Measurements from ENCODE around the gene SOX13.

The SOX13 gene

DNA sequence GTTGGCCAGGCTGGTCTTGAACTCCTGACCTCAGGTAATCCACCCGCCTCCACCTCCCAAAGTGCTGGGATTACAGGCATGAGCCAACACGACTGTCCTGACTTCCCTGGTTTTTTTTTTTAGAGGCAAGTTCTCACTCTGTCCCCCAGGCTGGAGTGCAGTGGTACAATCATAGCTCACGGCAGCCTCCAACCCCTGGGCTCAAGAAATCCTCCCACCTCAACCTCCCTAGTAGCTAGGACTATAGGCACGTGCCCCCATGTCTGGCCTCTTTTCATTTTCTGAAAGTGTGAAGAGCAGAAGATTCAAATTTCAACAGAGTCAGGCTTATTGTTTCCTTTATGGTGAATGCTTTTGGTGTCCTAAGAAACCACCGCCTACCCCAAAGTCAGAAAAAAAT is 21.7 kb upstream of the SOX13 start:
- H3K36me3 ChIP-seq = no peaks in the 10 kb centered on the region
- H3K4me1 ChIP-seq (ENCODE audit: control insufficient read depth in 1 of 2, insufficient read depth in 1 of 2, low read depth in 1 of 2, low read length in 1 of 2) = no peaks in the 10 kb centered on the region
- H3K27me3 ChIP-seq = no peaks in the 10 kb centered on the region
- no peaks in the 10 kb centered on the region for H3K9me3 ChIP-seq
- H3K27ac ChIP-seq = no peak overlapping the region
- TF ChIP-seq, protein P1, sequence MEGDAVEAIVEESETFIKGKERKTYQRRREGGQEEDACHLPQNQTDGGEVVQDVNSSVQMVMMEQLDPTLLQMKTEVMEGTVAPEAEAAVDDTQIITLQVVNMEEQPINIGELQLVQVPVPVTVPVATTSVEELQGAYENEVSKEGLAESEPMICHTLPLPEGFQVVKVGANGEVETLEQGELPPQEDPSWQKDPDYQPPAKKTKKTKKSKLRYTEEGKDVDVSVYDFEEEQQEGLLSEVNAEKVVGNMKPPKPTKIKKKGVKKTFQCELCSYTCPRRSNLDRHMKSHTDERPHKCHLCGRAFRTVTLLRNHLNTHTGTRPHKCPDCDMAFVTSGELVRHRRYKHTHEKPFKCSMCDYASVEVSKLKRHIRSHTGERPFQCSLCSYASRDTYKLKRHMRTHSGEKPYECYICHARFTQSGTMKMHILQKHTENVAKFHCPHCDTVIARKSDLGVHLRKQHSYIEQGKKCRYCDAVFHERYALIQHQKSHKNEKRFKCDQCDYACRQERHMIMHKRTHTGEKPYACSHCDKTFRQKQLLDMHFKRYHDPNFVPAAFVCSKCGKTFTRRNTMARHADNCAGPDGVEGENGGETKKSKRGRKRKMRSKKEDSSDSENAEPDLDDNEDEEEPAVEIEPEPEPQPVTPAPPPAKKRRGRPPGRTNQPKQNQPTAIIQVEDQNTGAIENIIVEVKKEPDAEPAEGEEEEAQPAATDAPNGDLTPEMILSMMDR (IDR thresholded peaks at IDR 0.05) = no peak
- no peak overlapping the region for H3K4me3 ChIP-seq (ENCODE audit: low read depth in 1 of 2, low read length in 1 of 2)

DNA sequence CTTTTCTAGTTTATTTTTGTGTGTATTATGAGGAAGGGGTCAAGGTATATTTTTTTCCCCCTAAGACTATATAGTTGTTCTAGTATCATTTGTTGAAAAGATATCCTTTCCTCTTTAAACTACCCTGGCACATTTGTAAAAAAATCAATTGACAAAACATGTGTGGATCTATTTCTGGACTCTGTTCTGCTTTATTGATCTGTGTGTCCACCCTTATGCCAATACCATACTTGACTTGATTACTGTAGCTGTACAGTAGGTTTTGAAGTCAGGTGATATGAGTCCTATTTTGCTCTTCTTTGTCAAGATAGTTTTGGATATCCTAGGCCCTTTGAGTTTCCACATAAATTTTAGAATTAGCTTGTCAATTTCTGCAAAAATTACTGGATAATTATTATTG is 21.2 kb upstream of the SOX13 start:
- TF ChIP-seq, protein P1 (IDR thresholded peaks at IDR 0.05) = no peak
- Histone ChIP-seq H3K27me3 (no peaks in the 10 kb centered on the region), H3K27ac (no peak overlapping the region), H3K4me1 (ENCODE audit: control insufficient read depth in 1 of 2, insufficient read depth in 1 of 2, low read depth in 1 of 2, low read length in 1 of 2) (no peaks in the 10 kb centered on the region), H3K36me3 (no peaks in the 10 kb centered on the region), H3K9me3 (no peaks in the 10 kb centered on the region), H3K4me3 (ENCODE audit: low read depth in 1 of 2, low read length in 1 of 2) (no peak overlapping the region)

DNA sequence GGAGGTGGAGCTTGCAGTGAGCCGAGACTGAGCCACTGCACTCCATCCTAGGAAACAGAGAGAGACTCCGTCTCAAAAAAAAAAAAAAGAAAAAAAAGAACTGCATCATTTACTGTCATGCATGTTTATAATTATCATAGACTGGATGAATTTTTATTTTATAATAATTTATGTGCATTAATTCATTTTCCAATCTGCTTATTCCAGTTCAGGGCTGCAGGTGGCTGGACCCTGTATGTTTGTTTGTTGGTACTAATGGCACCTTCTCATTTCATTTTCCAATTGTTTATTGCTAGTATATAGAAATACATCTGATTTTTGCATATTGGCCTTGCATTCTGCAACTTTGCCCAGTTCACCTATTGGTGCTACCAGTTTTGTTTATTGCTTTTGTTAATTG is 19.0 kb upstream of the SOX13 start:
- Histone ChIP-seq H3K4me1 (ENCODE audit: control insufficient read depth in 1 of 2, insufficient read depth in 1 of 2, low read depth in 1 of 2, low read length in 1 of 2) (no peaks in the 10 kb centered on the region), H3K4me3 (ENCODE audit: low read depth in 1 of 2, low read length in 1 of 2) (no peak overlapping the region)

DNA sequence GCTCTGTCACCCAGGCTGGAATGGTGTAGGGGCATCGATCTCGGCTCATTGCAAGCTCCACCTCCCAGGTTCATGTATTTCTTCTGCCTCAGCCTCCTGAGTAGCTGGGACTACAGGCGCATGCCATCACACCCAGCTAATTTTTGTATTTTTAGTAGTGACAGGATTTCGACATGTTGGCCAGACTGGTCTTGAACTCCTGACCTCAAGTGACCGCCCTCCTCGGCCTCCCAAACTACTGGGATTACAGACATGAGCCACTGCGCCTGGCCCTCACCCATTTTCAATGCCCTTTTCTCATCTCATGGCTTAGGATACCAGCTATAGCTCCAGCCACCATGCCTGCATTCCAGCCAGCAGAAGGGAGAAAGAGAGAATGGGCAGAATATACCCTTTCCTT is 12.9 kb upstream of the SOX13 start:
- Histone ChIP-seq H3K27me3 (peaks cover 7% of the 10 kb centered on the region), H3K4me3 (ENCODE audit: low read depth in 1 of 2, low read length in 1 of 2) (no peak overlapping the region), H3K27ac (no peak overlapping the region), H3K9me3 (no peaks in the 10 kb centered on the region), H3K36me3 (no peaks in the 10 kb centered on the region), H3K4me1 (ENCODE audit: control insufficient read depth in 1 of 2, insufficient read depth in 1 of 2, low read depth in 1 of 2, low read length in 1 of 2) (no peaks in the 10 kb centered on the region)
- TF ChIP-seq, protein P1 (IDR thresholded peaks at IDR 0.05) = no peak

More for the DNA sequence above, 19.0 kb upstream of the SOX13 start:
- H3K27me3 ChIP-seq = no peaks in the 10 kb centered on the region
- TF ChIP-seq, protein P1 (IDR thresholded peaks at IDR 0.05) = no peak
- no peaks in the 10 kb centered on the region for H3K36me3 ChIP-seq
- H3K27ac ChIP-seq = no peak overlapping the region
- no peaks in the 10 kb centered on the region for H3K9me3 ChIP-seq

DNA sequence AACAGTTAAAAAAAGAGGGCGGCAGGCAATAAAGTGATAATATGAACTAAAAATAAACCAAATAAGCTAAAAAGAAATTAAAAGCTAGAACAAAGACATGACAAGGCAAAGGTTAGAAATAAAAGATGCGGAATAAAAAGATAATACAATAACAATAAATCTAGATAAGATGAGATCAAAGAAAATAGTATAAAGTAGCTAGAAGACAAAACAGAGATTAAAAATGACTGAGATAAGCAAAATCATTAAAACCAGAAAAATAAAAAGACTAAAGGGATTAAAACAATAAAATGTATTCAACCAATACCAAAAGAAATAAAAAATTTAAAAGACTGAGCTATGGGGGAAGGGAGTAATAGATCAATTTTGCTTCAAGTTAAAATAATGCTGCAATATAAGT is 10.8 kb upstream of the SOX13 start:
- Histone ChIP-seq H3K9me3 (no peaks in the 10 kb centered on the region), H3K27ac (no peak overlapping the region), H3K4me1 (ENCODE audit: control insufficient read depth in 1 of 2, insufficient read depth in 1 of 2, low read depth in 1 of 2, low read length in 1 of 2) (no peaks in the 10 kb centered on the region), H3K4me3 (ENCODE audit: low read depth in 1 of 2, low read length in 1 of 2) (no peak overlapping the region), H3K36me3 (no peaks in the 10 kb centered on the region), H3K27me3 (peaks cover 10% of the 10 kb centered on the region)
- TF ChIP-seq, protein P1 (IDR thresholded peaks at IDR 0.05) = no peak

Data from neutrophil (primary cell).